Peyer's patch (tissue), 4 donors: ENCODE measurements around the gene PDZD4.

Experiments used
- POLR2A ChIP-seq, 2 donors: fragments of 450-650 bp; IDR thresholded peaks; one replicate each; pipeline ENCODE4 v1.5.1; 2017; ENCODE audit warnings: antibody characterized with exemption in 2 of 2, mild to moderate bottlenecking in 2 of 2, moderate library complexity in 2 of 2
- TF ChIP-seq, protein P1 (sequence below), 6 experiments: fragments of 450-650 bp in 4 of 6; fragments of 200-600 bp in 2 of 6; sonication (generic) in 1 of 6; IDR thresholded peaks; one replicate each; pipeline ENCODE4 v1.5.1; 2017 to 2019; ENCODE audit warnings: antibody characterized with exemption in 6 of 6, mild to moderate bottlenecking in 3 of 6, moderate library complexity in 1 of 6

DNA sequence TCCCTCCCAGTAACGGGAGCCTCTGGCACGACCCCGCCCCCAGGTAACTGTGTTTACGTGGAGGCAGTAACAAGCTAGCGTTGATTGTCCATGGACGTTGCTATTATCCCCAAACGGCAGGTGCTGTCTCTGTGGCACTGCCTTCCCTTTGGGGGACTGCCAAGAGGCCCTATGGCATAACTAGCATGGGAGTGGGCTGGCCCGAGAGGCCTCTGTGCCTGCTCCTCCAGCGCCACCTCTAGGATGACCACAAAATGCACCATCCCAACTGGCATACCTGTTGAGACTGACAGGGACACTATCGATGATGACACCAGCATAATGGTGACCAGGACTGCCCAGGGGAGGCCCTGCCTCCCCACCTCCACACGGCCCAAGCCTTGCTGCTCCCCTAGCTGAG lies 48.0 kb downstream of the PDZD4 start:
- TF ChIP-seq, protein P1, sequence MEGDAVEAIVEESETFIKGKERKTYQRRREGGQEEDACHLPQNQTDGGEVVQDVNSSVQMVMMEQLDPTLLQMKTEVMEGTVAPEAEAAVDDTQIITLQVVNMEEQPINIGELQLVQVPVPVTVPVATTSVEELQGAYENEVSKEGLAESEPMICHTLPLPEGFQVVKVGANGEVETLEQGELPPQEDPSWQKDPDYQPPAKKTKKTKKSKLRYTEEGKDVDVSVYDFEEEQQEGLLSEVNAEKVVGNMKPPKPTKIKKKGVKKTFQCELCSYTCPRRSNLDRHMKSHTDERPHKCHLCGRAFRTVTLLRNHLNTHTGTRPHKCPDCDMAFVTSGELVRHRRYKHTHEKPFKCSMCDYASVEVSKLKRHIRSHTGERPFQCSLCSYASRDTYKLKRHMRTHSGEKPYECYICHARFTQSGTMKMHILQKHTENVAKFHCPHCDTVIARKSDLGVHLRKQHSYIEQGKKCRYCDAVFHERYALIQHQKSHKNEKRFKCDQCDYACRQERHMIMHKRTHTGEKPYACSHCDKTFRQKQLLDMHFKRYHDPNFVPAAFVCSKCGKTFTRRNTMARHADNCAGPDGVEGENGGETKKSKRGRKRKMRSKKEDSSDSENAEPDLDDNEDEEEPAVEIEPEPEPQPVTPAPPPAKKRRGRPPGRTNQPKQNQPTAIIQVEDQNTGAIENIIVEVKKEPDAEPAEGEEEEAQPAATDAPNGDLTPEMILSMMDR (IDR thresholded peaks at IDR 0.05) = peak in 1 of 6 experiments; percentile 5
- TF ChIP-seq POLR2A (IDR thresholded peaks at IDR 0.05) = no peak
